Endothelial cell of umbilical vein (primary cell): ENCODE measurements around the gene B3GNT7. TPM values are rescaled to one million over a fixed set of nuclear protein-coding genes. Genes with fewer than 3 reads are reported as not detected.

ENCODE experiments used
- BruUV-seq: library from RNA; stranded (reverse); fragments of 400-500 nt; replicated peaks from 2 replicates; lab custom pipeline; 2021; lab: Mats Ljungman, UMichigan
- CTCF ChIA-PET: fragments of 300-600, 350-600 bp; sonication (Branson Sonifier 250); formaldehyde crosslinking; loops from one replicate; lab custom pipeline; 2021; ENCODE audit warnings: antibody characterized with exemption, inconsistent platforms; lab: Charles Lee
- POLR2A ChIA-PET: fragments of 300-600, 350-600 bp; sonication (Branson Sonifier 250); formaldehyde crosslinking; loops from one replicate; lab custom pipeline; 2021; ENCODE audit warnings: antibody characterized with exemption, inconsistent platforms; lab: Charles Lee
- DNase-seq: peaks from one replicate; pipeline ENCODE4 v3.0.0-alpha.2; 2011; ENCODE audit warnings: low read depth, low spot score
- FAIRE-seq: peaks from 2 replicates; lab custom pipeline; 2011; peaks lifted over from hg19 to GRCh38; lab: Jason Lieb, UNC
- H2AFZ ChIP-seq: 2 replicates; pipeline ENCODE4 v1.6.0; 2012; ENCODE audit warnings: low read depth, low read length, control low read depth, inconsistent platforms
- H3K27ac ChIP-seq: 2 replicates; pipeline ENCODE4 v1.5.1; 2011; ENCODE audit warnings: low read depth, mild to moderate bottlenecking, control low read depth, low read length, moderate library complexity; ENCODE audit not compliant: insufficient read depth
- H3K27me3 ChIP-seq, 2 experiments: 2 replicates each; pipeline versions ENCODE4 v1.6.0 to v1.6.1; 2011; ENCODE audit warnings: low read length in 2 of 2, mixed read lengths in 1 of 2; ENCODE audit not compliant: control insufficient read depth in 2 of 2, insufficient read depth in 2 of 2
- H3K36me3 ChIP-seq, 2 experiments: 2 replicates in 1 of 2; 3 replicates in 1 of 2; pipeline ENCODE4 v1.5.1; 2011; ENCODE audit warnings: low read length in 2 of 2, mild to moderate bottlenecking in 1 of 2, moderate library complexity in 1 of 2; ENCODE audit not compliant: control insufficient read depth in 2 of 2, insufficient read depth in 2 of 2; ENCODE audit errors: extremely low read depth in 1 of 2
- H3K4me1 ChIP-seq: 3 replicates; pipeline ENCODE4 v1.5.1; 2011; ENCODE audit warnings: mild to moderate bottlenecking, low read length; ENCODE audit not compliant: control insufficient read depth, insufficient read depth; ENCODE audit errors: extremely low read depth
- H3K4me2 ChIP-seq: 2 replicates; pipeline ENCODE4 v1.6.1; 2011; ENCODE audit warnings: low read length, control low read depth, mixed read lengths; ENCODE audit not compliant: insufficient read depth
- H3K4me3 ChIP-seq, 3 experiments: fragments of 200-600 bp in 1 of 3; sonication (generic), shearing (Covaris generic) in 1 of 3; replicated peaks in 1 of 3; 2 replicates each; pipeline ENCODE4 v1.5.1; 2011 to 2016; ENCODE audit warnings: control low read depth in 3 of 3, low read length in 3 of 3, mild to moderate bottlenecking in 2 of 3, inconsistent platforms in 1 of 3, low read depth in 1 of 3, moderate library complexity in 1 of 3; ENCODE audit not compliant: insufficient read depth in 1 of 3
- H3K79me2 ChIP-seq: 2 replicates; pipeline ENCODE4 v1.6.0; 2012; ENCODE audit warnings: low read length, inconsistent platforms; ENCODE audit not compliant: control insufficient read depth, insufficient read depth
- H3K9ac ChIP-seq: replicated peaks from 2 replicates; pipeline ENCODE3; 2011; ENCODE audit warnings: low read length, control low read depth; ENCODE audit not compliant: insufficient read depth; ENCODE audit errors: extremely low read depth
- H3K9me1 ChIP-seq: replicated peaks from 3 replicates; pipeline ENCODE4 v1.6.0; 2011; ENCODE audit warnings: mild to moderate bottlenecking, low read length; ENCODE audit not compliant: control insufficient read depth, insufficient read depth; ENCODE audit errors: extremely low read depth
- H3K9me3 ChIP-seq: replicated peaks from 2 replicates; pipeline ENCODE4 v1.5.1; 2012; ENCODE audit warnings: low read length, inconsistent platforms; ENCODE audit not compliant: control insufficient read depth, insufficient read depth
- H4K20me1 ChIP-seq: replicated peaks from 2 replicates; pipeline ENCODE3; 2011; ENCODE audit warnings: mild to moderate bottlenecking, low read length; ENCODE audit not compliant: control insufficient read depth, insufficient read depth; ENCODE audit errors: extremely low read depth
- EZH2 ChIP-seq: IDR thresholded peaks from 2 replicates; pipeline ENCODE4 v1.6.1; 2012; ENCODE audit warnings: borderline replicate concordance, low read depth, mild to moderate bottlenecking, moderate library complexity, low read length, inconsistent platforms; ENCODE audit not compliant: severe bottlenecking
- FOS ChIP-seq: IDR thresholded peaks from 2 replicates; pipeline ENCODE4 v1.6.1; 2011; ENCODE audit warnings: mild to moderate bottlenecking, low read length, moderate library complexity, borderline replicate concordance; ENCODE audit not compliant: insufficient read depth
- GATA2 ChIP-seq: IDR thresholded peaks from 2 replicates; pipeline ENCODE4 v1.7.0; 2011; ENCODE audit warnings: low read depth, mild to moderate bottlenecking, moderate library complexity, mixed read lengths, low read length; ENCODE audit not compliant: insufficient read length, insufficient read depth
- JUN ChIP-seq: IDR thresholded peaks from 2 replicates; pipeline ENCODE4 v1.6.1; 2011; ENCODE audit warnings: borderline replicate concordance, low read depth; ENCODE audit not compliant: insufficient read length, insufficient read depth
- MAX ChIP-seq: IDR thresholded peaks from 2 replicates; pipeline ENCODE4 v1.6.1; 2011; ENCODE audit not compliant: insufficient read depth, insufficient read length
- MYC ChIP-seq: IDR thresholded peaks from one replicate; pipeline ENCODE4 v1.6.1; 2011; ENCODE audit warnings: mild to moderate bottlenecking, low read depth, low read length
- POLR2A ChIP-seq: IDR thresholded peaks from 2 replicates; pipeline ENCODE4 v1.6.1; 2012; ENCODE audit warnings: low read depth, mild to moderate bottlenecking, control low read depth, low read length
- POLR2AphosphoS5 ChIP-seq: IDR thresholded peaks from 2 replicates; pipeline ENCODE4 v1.6.1; 2012; ENCODE audit warnings: low read depth, mild to moderate bottlenecking, control low read depth, low read length, moderate library complexity; ENCODE audit not compliant: insufficient read depth
- dilution Hi-C: fragments of 300-500 bp; cut with MboI; formaldehyde crosslinking; loops from one replicate; pipeline ENCODE4 v1.15.0; 2019; ENCODE audit warnings: low sequenced_read_pairs; ENCODE audit not compliant: extremely low pct_ligation_motif_present
- intact Hi-C: fragments of 100-400 bp; cut with micrococcal nuclease; formaldehyde crosslinking; loops from one replicate; pipeline ENCODE4 v1.10.0; 2022
- polyA plus RNA-seq, 4 experiments: library from polyadenylated mRNA; depleted of rRNA in 3 of 4; stranded (reverse) in 3 of 4; unstranded in 1 of 4; fragments of >200 nt; gene quantifications; 2 replicates each; pipeline versions ENCODE4 v1.2.1 to v1.2.3, GENCODE V29; 2011 to 2012; ENCODE audit warnings: missing spikeins in 1 of 4
- total RNA-seq: library from RNA; stranded (reverse); gene quantifications from 2 replicates; pipeline ENCODE4 v1.2.3, GENCODE V29; 2021
- TF ChIP-seq, protein P1 (sequence below), 2 donors: IDR thresholded peaks; 1 replicate in 1 of 2; 2 replicates in 1 of 2; pipeline ENCODE4 v1.5.1; 2011; ENCODE audit warnings: low read length in 2 of 2, mild to moderate bottlenecking in 2 of 2, moderate library complexity in 2 of 2, control low read depth in 1 of 2, inconsistent platforms in 1 of 2, low read depth in 1 of 2; ENCODE audit not compliant: insufficient read depth in 1 of 2; ENCODE audit errors: extremely low read depth in 1 of 2

Gene B3GNT7
- total and polyA plus RNA-seq, 2 donors (not counting 3 experiments of a cell fraction or from before 2014, with no cell fraction given), result 0.39 to 1.2 TPM

DNA sequence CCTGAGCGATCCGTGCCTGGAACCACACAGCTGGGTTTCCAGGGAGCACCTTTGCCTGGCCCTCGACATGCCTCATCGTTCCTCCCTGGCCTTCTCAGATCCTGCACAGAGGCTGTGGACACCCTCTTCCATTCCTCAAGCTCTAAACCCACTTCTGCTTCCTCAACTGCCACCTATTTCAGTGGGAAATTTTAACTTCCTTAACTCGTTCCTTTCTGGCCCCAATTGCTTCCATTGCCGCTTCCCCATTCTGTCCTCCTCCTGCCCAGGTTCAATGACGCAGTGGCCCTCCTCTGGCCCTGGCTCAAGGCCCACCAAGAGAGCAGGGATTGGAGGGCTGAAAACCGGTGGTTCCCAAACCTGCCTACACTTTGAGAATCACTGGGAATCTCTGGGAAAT, 4.8 kb upstream of the B3GNT7 start:
- no peaks in the 10 kb centered on the region for H3K36me3 ChIP-seq
- H3K27me3 ChIP-seq, result peaks cover 0 to 6% of the 10 kb centered on the region in 2 experiments
- no peak overlapping the region for H3K4me3 ChIP-seq
- H3K27ac ChIP-seq, result no peak overlapping the region
- dilution Hi-C loops (no loop called here), intact Hi-C loops (no loop called here)
- H3K9me1 ChIP-seq, result no peaks in the 10 kb centered on the region
- TF ChIP-seq MYC (no peak), POLR2A (no peak), JUN (no peak), EZH2 (no peak), POLR2AphosphoS5 (no peak), FOS (no peak), GATA2 (no peak), MAX (no peak)
- TF ChIP-seq, protein P1, sequence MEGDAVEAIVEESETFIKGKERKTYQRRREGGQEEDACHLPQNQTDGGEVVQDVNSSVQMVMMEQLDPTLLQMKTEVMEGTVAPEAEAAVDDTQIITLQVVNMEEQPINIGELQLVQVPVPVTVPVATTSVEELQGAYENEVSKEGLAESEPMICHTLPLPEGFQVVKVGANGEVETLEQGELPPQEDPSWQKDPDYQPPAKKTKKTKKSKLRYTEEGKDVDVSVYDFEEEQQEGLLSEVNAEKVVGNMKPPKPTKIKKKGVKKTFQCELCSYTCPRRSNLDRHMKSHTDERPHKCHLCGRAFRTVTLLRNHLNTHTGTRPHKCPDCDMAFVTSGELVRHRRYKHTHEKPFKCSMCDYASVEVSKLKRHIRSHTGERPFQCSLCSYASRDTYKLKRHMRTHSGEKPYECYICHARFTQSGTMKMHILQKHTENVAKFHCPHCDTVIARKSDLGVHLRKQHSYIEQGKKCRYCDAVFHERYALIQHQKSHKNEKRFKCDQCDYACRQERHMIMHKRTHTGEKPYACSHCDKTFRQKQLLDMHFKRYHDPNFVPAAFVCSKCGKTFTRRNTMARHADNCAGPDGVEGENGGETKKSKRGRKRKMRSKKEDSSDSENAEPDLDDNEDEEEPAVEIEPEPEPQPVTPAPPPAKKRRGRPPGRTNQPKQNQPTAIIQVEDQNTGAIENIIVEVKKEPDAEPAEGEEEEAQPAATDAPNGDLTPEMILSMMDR (IDR thresholded peaks at IDR 0.05; ENCODE audit: extremely low read depth in 1 of 2, insufficient read depth in 1 of 2, low read depth in 1 of 2, low read length in 2 of 2), result no peak
- BruUV-seq, result no TSS peak
- CTCF ChIA-PET, result no interaction called here
- no peak overlapping the region for H3K4me2 ChIP-seq
- H3K9ac ChIP-seq, result no peak overlapping the region
- FAIRE-seq (no peak), DNase-seq (no peak)
- H3K9me3 ChIP-seq, result no peaks in the 10 kb centered on the region
- POLR2A ChIA-PET, result no interaction called here
- no peaks in the 10 kb centered on the region for H3K79me2 ChIP-seq
- H3K4me1 ChIP-seq, result peaks cover 3% of the 10 kb centered on the region
- no peak overlapping the region for H2AFZ ChIP-seq
- H4K20me1 ChIP-seq, result no peaks in the 10 kb centered on the region
